SU-DHL-6 (cell line): ENCODE results near the gene OR10G4.

Source experiments
- CTCF ChIP-seq: fragments of 200-600 bp; sonication (generic); IDR thresholded peaks from one replicate; pipeline ENCODE4 v1.5.1; 2017; ENCODE audit warnings: antibody characterized with exemption, mild to moderate bottlenecking, low read length, moderate library complexity; ENCODE audit not compliant: insufficient read depth, poor library complexity, severe bottlenecking
- EZH2phosphoT487 ChIP-seq: fragments of 200-600 bp; sonication (generic), shearing (Covaris generic); conservative IDR thresholded peaks from 2 replicates; pipeline ENCODE4 v1.6.1; 2018; ENCODE audit warnings: mild to moderate bottlenecking, antibody characterized with exemption, low read length, moderate library complexity, mixed read lengths

GRCh38 chr11:123976770-123977560 is 35.8 kb upstream of the OR10G4 start:
- TF ChIP-seq CTCF, result no peak
- TF ChIP-seq EZH2phosphoT487, result no peak
